HEK293T (cell line): ENCODE results near the gene MAPK13.

Source experiments
- BHLHE40 ChIP-seq: fragments of 450-650 bp; IDR thresholded peaks from 2 replicates; pipeline ENCODE4 v1.6.1; 2016; ENCODE audit warnings: mild to moderate bottlenecking, moderate library complexity, borderline replicate concordance
- ELF4 ChIP-seq: fragments of 450-650 bp; IDR thresholded peaks from 2 replicates; pipeline ENCODE4 v1.6.1; 2017; ENCODE audit warnings: antibody characterized with exemption
- LEF1 ChIP-seq: fragments of 450-650 bp; IDR thresholded peaks from 2 replicates; pipeline ENCODE4 v1.6.1; 2017; ENCODE audit warnings: mild to moderate bottlenecking, borderline replicate concordance
- PKNOX1 ChIP-seq: fragments of 450-650 bp; IDR thresholded peaks from 2 replicates; pipeline ENCODE4 v1.6.1; 2016
- SP1 ChIP-seq: fragments of 450-650 bp; IDR thresholded peaks from 2 replicates; pipeline ENCODE4 v1.6.1; 2017
- TARDBP ChIP-seq: fragments of 450-650 bp; IDR thresholded peaks from 2 replicates; pipeline ENCODE4 v1.6.1; 2016
- ZNF384 ChIP-seq: fragments of 450-650 bp; IDR thresholded peaks from 2 replicates; pipeline ENCODE4 v1.6.1; 2016

GRCh38 chr6:36122495-36123269 lies 7.6 kb upstream of the MAPK13 start:
- TF ChIP-seq BHLHE40 = no peak
- TF ChIP-seq PKNOX1 = no peak
- TF ChIP-seq LEF1 = no peak
- no peak for TF ChIP-seq SP1
- TF ChIP-seq ZNF384 = no peak
- TF ChIP-seq TARDBP = no peak
- TF ChIP-seq ELF4 = no peak
